Stimulated activated CD8-positive, alpha-beta memory T cell treated with anti-CD3 and anti-CD28 coated beads, Interleukin-15, amount 100 ng/mL, for 48 hours (primary cell): ENCODE results near the gene UBE2B.
A peak's percentile ranks its signal among the peaks of the same experiment; 100 is the strongest.
"Not testable (repeated sequence)": the region's sequence is repeated elsewhere in the genome, so short reads cannot be mapped to it uniquely, and the experiment has no call there.

Source experiments
- DNase-seq, 2 donors: peaks; one replicate each; pipeline ENCODE4 v3.0.0-alpha.2; 2020; ENCODE audit warnings: low read depth in 2 of 2

The UBE2B gene

GRCh38 chr5:134370871-134371833, at the start of gene UBE2B:
TSS of gene UBE2B (plus strand) at chr5:134371569. CDS start at chr5:134371596, 27 bp downstream.
- peak; percentile 91 to 92 for DNase-seq

- DNase-seq = no peak
Observed at GRCh38 chr5:134327327-134327726, 44.0 kb upstream of the UBE2B start.

- no peak for DNase-seq
Observed at GRCh38 chr5:134328619-134329018, 42.8 kb upstream of the UBE2B start.

GRCh38 chr5:134336833-134337232, 34.5 kb upstream of the UBE2B start:
- DNase-seq = not testable (repeated sequence)

DNA sequence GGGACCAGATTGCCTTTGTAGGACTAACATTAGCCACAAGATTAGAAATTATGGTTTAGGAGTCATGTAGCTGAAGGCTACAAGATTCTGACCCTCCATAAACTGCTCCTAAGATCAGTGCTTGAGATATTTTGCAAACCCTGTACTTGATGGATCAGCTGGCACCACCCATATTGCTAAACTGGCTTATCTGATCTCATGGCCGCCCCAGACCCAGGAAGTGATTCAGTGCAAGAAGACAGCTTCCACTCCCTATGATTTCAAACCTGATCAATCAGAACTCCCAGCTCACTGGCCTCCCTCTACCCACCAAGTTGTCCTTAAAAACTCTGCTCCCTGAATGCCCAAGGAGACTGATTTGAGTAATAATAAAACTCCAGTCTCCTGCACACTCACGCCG, 27.9 kb upstream of the UBE2B start:
- DNase-seq = not testable (repeated sequence)

DNA sequence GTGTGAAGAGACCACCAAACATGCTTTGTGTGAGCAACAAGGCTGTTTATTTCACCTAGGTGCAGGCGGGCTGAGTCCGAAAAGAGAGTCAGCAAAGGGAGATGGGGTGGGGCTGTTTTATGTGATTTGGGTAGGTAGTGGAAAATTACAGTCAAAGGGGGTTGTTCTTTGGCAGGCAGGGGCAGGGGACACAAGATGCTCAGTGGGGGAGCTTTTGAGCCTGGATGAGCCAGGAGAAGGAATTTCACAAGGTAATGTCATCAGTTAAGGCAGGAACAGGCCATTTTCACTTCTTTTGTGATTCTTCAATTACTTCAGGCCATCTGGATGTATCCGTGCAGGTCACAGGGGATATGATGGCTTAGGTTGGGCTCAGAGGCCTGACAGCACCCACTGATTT, 25.9 kb upstream of the UBE2B start:
- DNase-seq = not testable (repeated sequence)

DNA sequence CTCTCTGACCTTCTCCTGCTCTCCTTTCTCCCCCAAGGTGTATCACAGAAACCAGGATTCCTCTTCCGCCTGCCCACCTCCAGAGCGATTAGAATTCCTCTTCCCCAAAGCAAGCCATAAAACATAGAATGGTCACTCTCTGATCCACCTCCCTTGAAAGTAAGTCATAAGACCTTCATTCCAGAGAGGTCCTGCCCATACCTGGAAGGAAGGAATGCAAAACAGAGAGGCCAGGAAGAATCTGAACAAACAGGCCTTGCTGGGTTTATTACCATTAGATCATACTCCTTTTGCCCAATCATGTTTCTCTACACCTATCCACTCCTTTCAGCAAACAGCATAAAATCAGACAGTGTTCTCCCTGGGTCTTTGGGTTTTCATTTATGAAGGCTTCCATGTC, 25.4 kb upstream of the UBE2B start:
- no peak for DNase-seq

DNA sequence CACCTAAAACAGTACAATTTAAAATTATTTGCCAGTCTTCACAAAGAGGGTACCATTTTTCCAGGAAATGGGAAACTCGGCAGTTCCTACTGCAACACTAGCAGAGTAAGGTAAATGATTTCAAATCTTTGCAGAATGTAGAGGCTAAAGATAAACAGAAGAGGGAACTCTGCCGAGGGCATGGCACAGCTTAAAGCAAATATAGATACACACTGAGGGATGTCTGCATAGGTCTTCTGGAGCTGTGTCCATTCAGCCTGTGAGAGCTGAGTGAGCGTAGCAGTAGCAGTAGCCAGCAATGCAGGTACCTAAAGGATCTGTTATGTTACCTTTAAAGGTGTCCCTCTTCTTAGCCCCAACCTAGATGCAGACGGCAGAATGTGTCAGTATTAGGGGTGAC, 21.9 kb upstream of the UBE2B start:
- DNase-seq = no peak

DNA sequence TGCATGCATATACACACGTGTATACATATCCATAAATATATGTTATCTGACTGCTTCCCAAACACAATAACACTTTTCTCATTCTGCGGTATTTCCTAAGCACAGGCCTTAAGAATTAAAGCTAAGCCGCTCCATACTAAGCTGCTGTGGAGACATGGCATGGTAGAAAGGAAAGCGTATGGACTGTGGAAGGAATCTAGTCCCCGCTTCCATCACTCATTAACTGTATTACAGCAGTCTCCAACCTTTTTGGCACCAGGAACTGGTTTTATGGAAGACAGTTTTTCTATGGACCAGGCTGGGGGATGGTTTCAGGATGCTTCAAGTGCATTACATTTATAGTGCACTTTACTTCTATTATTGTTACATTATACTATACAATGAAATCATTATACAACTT, 15.7 kb upstream of the UBE2B start:
- DNase-seq = no peak

- no peak for DNase-seq
Observed at GRCh38 chr5:134365604-134366003, 5.8 kb upstream of the UBE2B start.

DNA sequence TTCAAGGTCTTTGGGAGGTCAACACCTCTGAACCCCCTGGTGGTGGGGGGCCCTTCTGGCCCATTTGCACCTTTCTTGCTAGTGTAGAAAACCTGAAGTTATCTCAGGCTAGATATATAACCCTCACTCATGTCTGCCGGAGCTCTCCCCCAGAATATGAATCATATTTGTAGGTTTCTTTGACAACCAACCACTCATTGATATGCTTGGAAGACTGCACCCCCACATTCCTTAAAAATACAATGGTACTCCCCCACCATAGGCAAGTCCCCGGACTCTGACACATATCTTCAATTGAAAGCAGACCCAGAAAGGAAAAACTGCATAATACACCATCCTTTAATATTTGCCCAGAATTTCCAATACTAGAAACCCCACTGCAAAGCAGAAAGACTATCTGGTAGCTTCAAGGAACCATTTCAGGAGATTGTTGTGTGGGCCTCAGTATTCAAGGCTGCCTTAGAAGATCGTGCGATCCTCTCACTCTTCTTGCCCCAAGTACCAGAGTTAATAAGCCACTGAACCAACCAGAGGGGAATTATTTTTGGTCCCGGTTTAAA, 978 bp upstream of the UBE2B start:
- no peak for DNase-seq

- peak; percentile 13 to 25 for DNase-seq
Observed at GRCh38 chr5:134371834-134372340, 518 bp downstream of the UBE2B start.

DNA sequence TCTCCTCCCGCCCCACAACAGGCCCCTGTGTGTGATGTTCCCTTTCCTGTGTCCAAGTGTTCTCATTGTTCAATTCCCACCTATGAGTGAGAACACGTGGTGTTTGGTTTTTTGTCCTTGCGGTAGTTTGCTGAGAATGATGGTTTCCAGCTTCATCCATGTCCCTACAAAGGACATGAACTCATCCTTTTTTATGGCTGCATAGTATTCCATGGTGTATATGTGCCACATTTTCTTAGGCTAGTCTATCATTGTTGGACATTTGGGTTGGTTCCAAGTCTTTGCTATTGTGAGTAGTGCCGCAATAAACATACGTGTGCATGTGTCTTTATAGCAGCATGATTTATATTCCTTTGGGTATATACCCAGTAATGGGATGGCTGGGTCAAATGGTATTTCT, 2.3 kb downstream of the UBE2B start:
- DNase-seq = not testable (repeated sequence)

GRCh38 chr5:134374232-134374631, 2.9 kb downstream of the UBE2B start:
- DNase-seq = no peak

GRCh38 chr5:134380346-134380745, 9.0 kb downstream of the UBE2B start:
- no peak for DNase-seq

- DNase-seq = not testable (repeated sequence)
Observed at GRCh38 chr5:134382204-134382603, 10.8 kb downstream of the UBE2B start.

DNA sequence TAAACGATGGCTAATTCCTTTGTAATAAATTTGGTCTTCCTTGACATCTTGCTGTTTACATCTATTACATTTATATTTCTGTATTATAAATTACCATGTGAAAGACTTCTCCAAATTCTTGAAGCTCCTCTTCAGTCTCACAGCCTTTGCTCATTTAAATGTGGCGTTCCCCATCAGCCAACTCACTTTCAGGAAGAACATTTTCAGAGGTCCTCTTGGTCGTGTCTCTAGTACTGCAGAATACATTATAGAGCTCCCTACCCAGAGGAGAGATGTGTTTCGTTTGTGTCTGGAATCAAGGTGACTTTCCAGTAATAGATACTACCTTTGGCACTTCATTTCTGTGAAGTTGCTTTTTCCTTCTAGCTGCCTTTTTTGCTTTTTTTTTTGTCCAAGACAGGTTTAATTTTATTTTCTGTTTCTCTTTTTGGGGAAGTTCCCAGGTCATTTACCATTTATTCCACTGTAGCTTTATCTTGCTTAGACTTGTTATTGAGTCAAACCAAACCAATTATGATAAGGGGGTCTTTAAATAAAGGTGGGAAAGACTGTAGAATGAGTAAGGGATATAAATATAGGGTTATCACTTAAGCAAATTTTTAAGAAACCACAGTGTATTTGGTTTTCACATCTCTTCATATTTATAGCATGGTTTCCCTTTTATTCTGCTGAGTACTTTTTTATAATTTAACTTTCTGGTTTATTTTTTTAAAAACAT, 12.8 kb downstream of the UBE2B start:
- DNase-seq = no peak

DNA sequence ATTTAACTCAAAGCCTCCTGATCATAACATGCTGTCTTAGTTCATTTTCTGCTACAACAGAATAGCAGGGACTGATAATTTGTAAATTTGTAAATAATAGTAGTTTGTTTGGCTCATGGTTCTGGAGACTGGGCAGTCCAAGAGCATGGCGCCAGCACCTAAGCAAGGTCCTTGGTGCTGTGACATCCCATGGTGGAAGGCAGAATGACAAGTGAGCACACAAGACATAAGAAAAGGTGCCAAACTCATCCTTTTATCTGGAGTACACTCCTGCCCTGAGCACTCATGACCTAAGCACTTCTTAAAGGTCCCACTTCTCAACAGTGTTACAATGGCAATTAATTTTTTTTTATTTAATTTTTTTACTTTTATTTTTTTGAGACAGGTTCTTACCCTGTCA, 16.1 kb downstream of the UBE2B start:
- DNase-seq = no peak

- DNase-seq = no peak
Observed at GRCh38 chr5:134392301-134392700, 20.9 kb downstream of the UBE2B start.

DNA sequence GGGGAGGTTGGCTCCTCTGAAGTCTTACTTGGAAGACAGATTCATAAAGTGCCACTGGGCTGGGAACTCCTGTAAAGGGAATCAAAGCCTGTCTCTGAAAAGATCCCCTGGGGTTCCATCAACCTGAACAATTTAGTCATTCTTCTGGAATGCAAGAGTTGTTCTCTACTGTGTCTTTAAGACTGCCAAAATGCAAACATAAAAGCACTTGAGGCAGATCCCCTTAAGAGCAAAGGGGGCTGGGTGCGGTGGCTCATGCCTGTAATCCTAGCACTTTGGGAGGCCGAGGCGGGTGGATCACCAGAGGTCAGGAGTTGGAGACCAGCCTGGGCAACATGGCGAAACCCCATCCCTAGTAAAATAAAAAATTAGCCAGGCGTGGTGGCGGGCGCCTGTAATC, 23.6 kb downstream of the UBE2B start:
- no peak for DNase-seq

DNA sequence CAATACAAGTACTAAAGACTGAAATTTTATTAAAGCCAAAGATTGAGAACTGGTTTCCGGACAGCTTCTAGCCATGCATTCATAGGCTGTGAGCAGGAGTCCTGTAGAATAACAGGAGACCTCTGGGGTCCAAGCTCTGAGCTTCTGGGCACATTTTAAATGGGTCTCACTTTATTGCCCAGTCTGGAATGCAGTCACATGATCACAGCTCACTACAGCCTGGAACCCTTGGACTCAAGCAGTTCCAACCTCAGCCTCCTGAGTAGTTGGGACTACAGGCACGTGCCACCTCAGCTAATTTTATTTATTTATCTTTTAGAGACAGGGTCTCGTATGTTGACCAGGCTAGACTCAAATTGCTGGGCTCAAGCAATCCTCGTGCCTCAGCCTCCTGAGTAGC, 24.9 kb downstream of the UBE2B start:
- DNase-seq = no peak

- DNase-seq = no peak
Observed at GRCh38 chr5:134397196-134397595, 25.8 kb downstream of the UBE2B start.
